Endothelial cell of umbilical vein (primary cell): ENCODE measurements around the gene PPP2CA. TPM values are rescaled to one million over a fixed set of nuclear protein-coding genes. Genes with fewer than 3 reads are reported as not detected.
"Not testable (repeated sequence)": the region's sequence is repeated elsewhere in the genome, so short reads cannot be mapped to it uniquely, and the experiment has no call there.

Source experiments
- BruUV-seq: library from RNA; stranded (reverse); fragments of 400-500 nt; replicated peaks from 2 replicates; lab custom pipeline; 2021; lab: Mats Ljungman, UMichigan
- CTCF ChIA-PET: fragments of 300-600, 350-600 bp; sonication (Branson Sonifier 250); formaldehyde crosslinking; loops from one replicate; lab custom pipeline; 2021; ENCODE audit warnings: antibody characterized with exemption, inconsistent platforms; lab: Charles Lee
- POLR2A ChIA-PET: fragments of 300-600, 350-600 bp; sonication (Branson Sonifier 250); formaldehyde crosslinking; loops from one replicate; lab custom pipeline; 2021; ENCODE audit warnings: antibody characterized with exemption, inconsistent platforms; lab: Charles Lee
- DNase-seq: peaks from one replicate; pipeline ENCODE4 v3.0.0-alpha.2; 2011; ENCODE audit warnings: low read depth, low spot score
- FAIRE-seq: peaks from 2 replicates; lab custom pipeline; 2011; peaks lifted over from hg19 to GRCh38; lab: Jason Lieb, UNC
- H2AFZ ChIP-seq: 2 replicates; pipeline ENCODE4 v1.6.0; 2012; ENCODE audit warnings: low read depth, low read length, control low read depth, inconsistent platforms
- H3K27ac ChIP-seq: 2 replicates; pipeline ENCODE4 v1.5.1; 2011; ENCODE audit warnings: low read depth, mild to moderate bottlenecking, control low read depth, low read length, moderate library complexity; ENCODE audit not compliant: insufficient read depth
- H3K27me3 ChIP-seq, 2 experiments: 2 replicates each; pipeline versions ENCODE4 v1.6.0 to v1.6.1; 2011; ENCODE audit warnings: low read length in 2 of 2, mixed read lengths in 1 of 2; ENCODE audit not compliant: control insufficient read depth in 2 of 2, insufficient read depth in 2 of 2
- H3K36me3 ChIP-seq, 2 experiments: 2 replicates in 1 of 2; 3 replicates in 1 of 2; pipeline ENCODE4 v1.5.1; 2011; ENCODE audit warnings: low read length in 2 of 2, mild to moderate bottlenecking in 1 of 2, moderate library complexity in 1 of 2; ENCODE audit not compliant: control insufficient read depth in 2 of 2, insufficient read depth in 2 of 2; ENCODE audit errors: extremely low read depth in 1 of 2
- H3K4me1 ChIP-seq: 3 replicates; pipeline ENCODE4 v1.5.1; 2011; ENCODE audit warnings: mild to moderate bottlenecking, low read length; ENCODE audit not compliant: control insufficient read depth, insufficient read depth; ENCODE audit errors: extremely low read depth
- H3K4me2 ChIP-seq: 2 replicates; pipeline ENCODE4 v1.6.1; 2011; ENCODE audit warnings: low read length, control low read depth, mixed read lengths; ENCODE audit not compliant: insufficient read depth
- H3K4me3 ChIP-seq, 3 experiments: fragments of 200-600 bp in 1 of 3; sonication (generic), shearing (Covaris generic) in 1 of 3; replicated peaks in 1 of 3; 2 replicates each; pipeline ENCODE4 v1.5.1; 2011 to 2016; ENCODE audit warnings: control low read depth in 3 of 3, low read length in 3 of 3, mild to moderate bottlenecking in 2 of 3, inconsistent platforms in 1 of 3, low read depth in 1 of 3, moderate library complexity in 1 of 3; ENCODE audit not compliant: insufficient read depth in 1 of 3
- H3K79me2 ChIP-seq: 2 replicates; pipeline ENCODE4 v1.6.0; 2012; ENCODE audit warnings: low read length, inconsistent platforms; ENCODE audit not compliant: control insufficient read depth, insufficient read depth
- H3K9ac ChIP-seq: replicated peaks from 2 replicates; pipeline ENCODE3; 2011; ENCODE audit warnings: low read length, control low read depth; ENCODE audit not compliant: insufficient read depth; ENCODE audit errors: extremely low read depth
- H3K9me1 ChIP-seq: replicated peaks from 3 replicates; pipeline ENCODE4 v1.6.0; 2011; ENCODE audit warnings: mild to moderate bottlenecking, low read length; ENCODE audit not compliant: control insufficient read depth, insufficient read depth; ENCODE audit errors: extremely low read depth
- H3K9me3 ChIP-seq: replicated peaks from 2 replicates; pipeline ENCODE4 v1.5.1; 2012; ENCODE audit warnings: low read length, inconsistent platforms; ENCODE audit not compliant: control insufficient read depth, insufficient read depth
- H4K20me1 ChIP-seq: replicated peaks from 2 replicates; pipeline ENCODE3; 2011; ENCODE audit warnings: mild to moderate bottlenecking, low read length; ENCODE audit not compliant: control insufficient read depth, insufficient read depth; ENCODE audit errors: extremely low read depth
- CTCF ChIP-seq, 2 donors: IDR thresholded peaks; 1 replicate in 1 of 2; 2 replicates in 1 of 2; pipeline ENCODE4 v1.5.1; 2011; ENCODE audit warnings: low read length in 2 of 2, mild to moderate bottlenecking in 2 of 2, moderate library complexity in 2 of 2, control low read depth in 1 of 2, inconsistent platforms in 1 of 2, low read depth in 1 of 2; ENCODE audit not compliant: insufficient read depth in 1 of 2; ENCODE audit errors: extremely low read depth in 1 of 2
- FOS ChIP-seq: IDR thresholded peaks from 2 replicates; pipeline ENCODE4 v1.6.1; 2011; ENCODE audit warnings: mild to moderate bottlenecking, low read length, moderate library complexity, borderline replicate concordance; ENCODE audit not compliant: insufficient read depth
- POLR2A ChIP-seq: IDR thresholded peaks from 2 replicates; pipeline ENCODE4 v1.6.1; 2012; ENCODE audit warnings: low read depth, mild to moderate bottlenecking, control low read depth, low read length
- dilution Hi-C: fragments of 300-500 bp; cut with MboI; formaldehyde crosslinking; loops from one replicate; pipeline ENCODE4 v1.15.0; 2019; ENCODE audit warnings: low sequenced_read_pairs; ENCODE audit not compliant: extremely low pct_ligation_motif_present
- intact Hi-C: fragments of 100-400 bp; cut with micrococcal nuclease; formaldehyde crosslinking; loops from one replicate; pipeline ENCODE4 v1.10.0; 2022
- polyA plus RNA-seq, 4 experiments: library from polyadenylated mRNA; depleted of rRNA in 3 of 4; stranded (reverse) in 3 of 4; unstranded in 1 of 4; fragments of >200 nt; gene quantifications; 2 replicates each; pipeline versions ENCODE4 v1.2.1 to v1.2.3, GENCODE V29; 2011 to 2012; ENCODE audit warnings: missing spikeins in 1 of 4
- total RNA-seq: library from RNA; stranded (reverse); gene quantifications from 2 replicates; pipeline ENCODE4 v1.2.3, GENCODE V29; 2021

The PPP2CA gene
- total and polyA plus RNA-seq, 2 donors (not counting 3 experiments of a cell fraction or from before 2014, with no cell fraction given): 107 to 183 TPM

- no peaks in the 10 kb centered on the region for H4K20me1 ChIP-seq
- no peaks in the 10 kb centered on the region for H3K9me1 ChIP-seq
- peaks cover 5 to 21% of the 10 kb centered on the region in 2 experiments for H3K27me3 ChIP-seq
- H3K4me3 ChIP-seq: no peak overlapping the region
- H3K4me1 ChIP-seq: no peaks in the 10 kb centered on the region
- H3K79me2 ChIP-seq: no peaks in the 10 kb centered on the region
- BruUV-seq: no TSS peak
- H3K36me3 ChIP-seq: no peaks in the 10 kb centered on the region
- TF ChIP-seq CTCF (IDR thresholded peaks at IDR 0.05; ENCODE audit: extremely low read depth in 1 of 2, insufficient read depth in 1 of 2, low read depth in 1 of 2, low read length in 2 of 2): no peak
- no peak for TF ChIP-seq FOS
- no peak for TF ChIP-seq POLR2A
- no peak overlapping the region for H3K4me2 ChIP-seq
- DNase-seq (no peak), FAIRE-seq (no peak)
- H2AFZ ChIP-seq: no peak overlapping the region
- POLR2A ChIA-PET: no interaction called here
- no peaks in the 10 kb centered on the region for H3K9me3 ChIP-seq
- H3K9ac ChIP-seq: no peak overlapping the region
- H3K27ac ChIP-seq: no peak overlapping the region
- CTCF ChIA-PET: no interaction called here
- dilution Hi-C loops (no loop called here), intact Hi-C loops (no loop called here)
Observed at GRCh38 chr5:134263801-134264200, 37.9 kb upstream of the PPP2CA start.

GRCh38 chr5:134262629-134263028, 36.8 kb upstream of the PPP2CA start:
- H3K9ac ChIP-seq, H3K27ac ChIP-seq, H3K4me1 ChIP-seq, H3K4me2 ChIP-seq, dilution Hi-C loops, H3K4me3 ChIP-seq, H3K79me2 ChIP-seq, intact Hi-C loops, POLR2A ChIA-PET, CTCF ChIA-PET, H2AFZ ChIP-seq, H3K9me1 ChIP-seq, H3K36me3 ChIP-seq, BruUV-seq, FAIRE-seq, H4K20me1 ChIP-seq, DNase-seq, H3K9me3 ChIP-seq: not testable (repeated sequence)
- peaks cover 7 to 21% of the 10 kb centered on the region in 2 experiments for H3K27me3 ChIP-seq
